GF-D8 (cell line): Measurements from ENCODE around the gene RNF34.
A peak's percentile ranks its signal among the peaks of the same experiment; 100 is the strongest.

Experiments
- DNase-seq: peaks from one replicate; lab custom pipeline; 2025; lab: John Stamatoyannopoulos, UW

RNF34 gene

DNA sequence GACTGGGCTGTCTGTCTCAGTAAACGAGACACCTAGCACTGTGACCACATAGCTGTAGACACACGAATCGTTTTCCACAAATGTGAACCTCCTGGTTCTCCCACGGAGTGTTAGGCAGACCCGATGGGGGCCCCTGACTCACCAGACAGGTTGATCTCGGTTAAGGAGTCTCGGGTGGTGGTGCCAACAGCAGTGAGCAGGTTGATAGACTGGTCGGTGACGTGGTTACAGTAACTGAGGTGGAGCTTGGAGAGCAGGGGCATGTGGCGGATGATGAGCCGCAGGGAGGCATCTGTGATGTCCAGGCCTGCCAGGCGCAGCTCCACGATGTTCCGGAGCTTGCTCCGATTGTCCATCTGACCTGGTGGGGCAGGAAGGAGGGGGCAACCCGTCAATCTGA lies 39.8 kb downstream of the RNF34 start:
- no peak for DNase-seq

DNA sequence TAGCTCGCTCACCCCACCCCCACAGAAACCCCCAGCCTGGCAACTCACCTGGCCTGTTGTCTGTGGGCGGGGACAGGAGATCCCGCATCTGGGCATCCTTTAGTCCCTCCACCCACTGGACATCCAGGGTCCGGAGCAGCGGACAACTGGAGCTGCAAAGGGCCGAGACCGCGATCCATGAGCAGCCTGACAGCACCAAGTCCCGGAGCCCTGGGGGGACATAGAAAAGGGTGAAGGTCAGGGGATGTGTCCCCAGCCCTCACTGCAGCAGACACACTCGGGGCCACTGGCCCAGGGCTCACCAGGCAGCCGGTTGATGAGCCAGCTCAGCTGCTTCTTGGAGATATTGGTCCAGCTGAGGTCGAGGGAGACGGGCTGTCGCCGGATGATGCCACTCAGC lies 40.9 kb downstream of the RNF34 start:
- no peak for DNase-seq

DNA sequence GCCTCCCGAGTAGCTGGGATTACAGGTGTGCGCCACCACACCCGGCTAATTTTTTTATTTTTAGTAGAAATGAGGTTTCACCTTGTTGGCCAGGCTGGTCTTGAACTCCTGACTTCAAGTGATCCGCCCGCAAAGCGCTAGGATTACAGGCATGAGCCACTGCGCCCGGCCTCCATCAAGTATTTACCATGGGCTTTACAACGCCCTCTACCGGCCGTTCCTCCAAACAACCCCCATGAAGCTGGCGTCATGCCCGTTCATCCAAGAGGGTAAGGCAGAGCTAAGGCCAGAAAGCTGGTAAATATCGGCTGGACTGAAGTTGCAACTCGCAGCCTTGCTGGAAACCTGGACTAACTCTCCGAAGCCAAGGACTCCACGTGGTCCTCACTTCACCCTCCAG lies 41.6 kb downstream of the RNF34 start:
- no peak for DNase-seq

DNA sequence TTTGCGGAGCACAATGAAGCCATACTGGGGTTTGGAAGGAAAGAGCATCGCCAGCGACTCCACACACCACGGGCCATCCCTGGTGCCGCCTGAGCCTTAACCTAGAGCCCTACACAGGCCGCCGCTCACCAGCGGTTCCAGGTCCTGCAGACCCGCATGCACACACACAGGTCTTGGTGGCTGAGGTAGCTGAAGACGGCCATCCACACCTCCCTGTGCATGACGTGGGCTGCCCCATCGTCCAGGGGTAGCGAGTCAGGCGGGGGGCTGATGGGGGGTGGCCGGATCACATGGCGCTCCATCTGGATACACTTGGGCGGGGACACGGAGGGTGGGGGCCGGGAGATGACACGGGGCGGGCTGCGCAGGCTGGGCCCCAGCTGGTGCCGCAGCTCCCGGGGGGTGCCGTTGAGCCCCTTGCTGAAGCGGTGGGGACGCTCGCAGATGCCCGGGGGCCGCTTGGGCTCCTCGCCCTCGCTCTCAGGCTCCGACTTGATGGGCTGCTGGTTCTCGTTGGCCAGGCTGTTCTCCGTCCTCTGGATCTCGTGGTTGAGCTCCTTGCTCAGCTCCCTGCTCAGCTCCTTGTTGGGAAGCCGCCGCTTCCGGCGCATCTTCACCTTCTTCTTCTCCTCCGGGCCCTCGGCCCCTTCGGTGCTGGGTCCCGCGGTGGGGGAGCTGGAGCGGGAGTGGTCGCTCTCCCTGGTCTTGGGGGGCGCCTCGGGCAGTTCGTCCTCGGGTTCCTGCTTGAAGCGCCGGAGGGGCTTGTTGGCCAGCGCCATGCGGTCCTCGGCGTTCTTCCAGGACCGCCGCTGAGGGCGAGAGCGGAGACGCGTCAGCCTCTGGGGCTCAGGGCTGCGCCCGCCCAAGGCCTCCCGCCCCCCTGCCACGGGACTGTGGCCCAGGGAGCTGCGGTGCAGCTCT lies 42.4 kb downstream of the RNF34 start:
- DNase-seq: no peak

DNA sequence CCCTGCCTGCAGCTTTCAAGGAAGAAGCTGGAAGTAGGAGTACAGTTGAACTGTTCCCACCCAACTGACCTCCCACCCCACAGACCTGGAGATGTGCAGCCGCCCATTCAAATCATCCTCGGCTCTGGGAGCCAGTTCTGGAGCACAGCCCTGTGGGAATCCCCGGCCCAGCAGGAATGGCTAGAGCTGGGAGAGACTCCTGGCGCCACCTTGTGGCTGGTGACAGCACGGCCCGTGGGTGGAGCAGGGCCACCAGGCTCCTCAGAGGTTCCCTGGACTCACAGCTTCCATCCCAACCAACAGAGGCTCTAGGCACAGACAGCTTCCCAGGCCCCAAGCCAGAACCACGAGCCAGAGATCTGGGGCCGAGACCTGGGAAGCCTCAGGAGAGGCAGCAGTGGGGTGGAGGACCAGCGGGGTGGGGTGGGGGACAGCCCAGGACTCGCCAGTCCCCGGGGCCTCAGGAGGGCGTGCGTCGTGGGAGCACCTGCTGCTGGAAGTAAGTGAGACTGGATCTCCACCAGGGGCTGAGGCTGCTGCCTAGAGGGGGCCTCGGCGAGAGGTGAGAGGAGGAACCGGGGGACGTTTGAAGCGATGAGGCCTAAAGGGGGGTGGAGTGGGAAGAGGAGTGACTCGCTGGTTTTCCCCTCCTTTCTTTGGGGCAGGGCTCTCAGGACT lies 43.4 kb downstream of the RNF34 start:
- no peak for DNase-seq

DNA sequence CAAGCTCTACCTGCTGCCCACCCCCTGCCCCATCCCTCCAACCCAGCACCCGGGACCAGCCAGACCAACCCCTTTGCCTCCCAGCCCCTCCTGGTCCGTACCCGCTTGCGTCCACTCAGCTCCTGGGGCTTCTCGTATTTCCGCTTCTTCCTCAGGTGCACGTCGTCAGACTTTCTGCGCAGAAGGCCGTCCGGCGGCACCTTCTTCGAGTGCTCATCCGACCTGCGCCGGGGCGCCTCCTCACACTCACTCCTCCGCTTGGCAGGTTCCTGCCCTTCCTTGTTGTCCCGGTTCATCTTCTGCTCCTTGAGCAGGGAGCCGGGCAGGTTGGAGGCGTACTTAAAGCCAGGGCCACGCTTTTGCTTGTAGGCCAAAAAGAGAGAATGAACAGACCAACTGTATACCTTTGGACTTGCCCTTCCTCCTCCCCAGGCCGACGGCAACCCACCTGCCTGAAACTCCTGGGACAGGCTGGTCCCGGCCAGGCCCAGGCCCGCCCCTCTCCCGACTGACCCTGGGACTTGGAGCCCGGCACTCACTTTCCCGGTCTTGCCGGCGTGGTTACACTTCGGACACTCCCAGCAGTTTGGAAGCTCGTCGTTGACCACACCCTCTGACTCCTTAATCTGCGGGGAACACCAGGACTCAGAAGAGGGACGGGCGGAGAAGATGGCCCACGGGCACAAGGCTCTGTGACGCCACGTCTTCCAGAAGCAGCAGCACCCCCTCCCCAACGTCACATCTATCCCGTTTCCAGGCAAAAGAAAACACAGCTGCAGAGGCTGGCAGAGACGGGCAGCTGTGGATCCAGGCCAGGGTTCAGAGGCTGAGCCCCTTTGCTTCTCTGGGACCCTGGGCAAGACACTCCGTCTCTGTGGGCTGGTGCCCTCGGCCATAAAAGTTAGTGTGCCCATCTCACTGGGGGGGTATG lies 44.3 kb downstream of the RNF34 start:
- DNase-seq: no peak

DNA sequence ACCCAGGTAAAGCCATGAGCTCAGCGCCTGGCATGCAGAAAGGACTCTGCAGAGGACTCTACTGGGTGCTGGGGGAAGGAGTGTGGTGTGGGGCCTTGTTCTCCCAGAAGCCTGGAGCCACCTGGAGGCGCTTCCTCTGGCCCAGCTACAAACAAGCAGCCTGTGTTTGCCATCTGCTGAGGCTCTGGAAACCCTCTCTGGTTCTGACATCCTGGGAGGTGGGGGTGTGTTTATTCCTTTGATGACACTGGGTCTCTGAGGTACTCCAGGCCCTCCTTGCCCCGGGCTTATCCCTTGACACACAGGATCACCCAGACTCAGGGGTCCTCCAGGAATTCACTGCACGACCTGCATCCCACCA lies 44.9 kb downstream of the RNF34 start:
- no peak for DNase-seq

DNA sequence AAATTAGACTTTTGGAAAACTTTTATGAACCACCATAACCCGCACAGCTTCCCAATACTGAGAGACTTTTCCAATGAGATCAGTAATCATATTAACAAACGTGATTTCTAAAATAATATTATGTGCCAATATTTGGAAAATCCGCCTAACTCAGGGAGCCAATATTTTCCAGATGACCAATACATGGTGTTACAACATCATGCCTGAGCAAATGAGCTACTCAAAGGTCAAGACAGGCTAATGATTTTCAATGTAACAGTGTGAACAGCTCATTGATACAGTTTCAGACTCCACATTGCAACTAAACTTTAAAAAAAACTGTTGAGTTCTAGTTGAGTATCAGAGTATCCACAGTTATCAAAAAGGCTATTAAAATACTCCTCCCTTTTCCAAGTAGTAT lies 46.8 kb downstream of the RNF34 start:
- DNase-seq: no peak

DNA sequence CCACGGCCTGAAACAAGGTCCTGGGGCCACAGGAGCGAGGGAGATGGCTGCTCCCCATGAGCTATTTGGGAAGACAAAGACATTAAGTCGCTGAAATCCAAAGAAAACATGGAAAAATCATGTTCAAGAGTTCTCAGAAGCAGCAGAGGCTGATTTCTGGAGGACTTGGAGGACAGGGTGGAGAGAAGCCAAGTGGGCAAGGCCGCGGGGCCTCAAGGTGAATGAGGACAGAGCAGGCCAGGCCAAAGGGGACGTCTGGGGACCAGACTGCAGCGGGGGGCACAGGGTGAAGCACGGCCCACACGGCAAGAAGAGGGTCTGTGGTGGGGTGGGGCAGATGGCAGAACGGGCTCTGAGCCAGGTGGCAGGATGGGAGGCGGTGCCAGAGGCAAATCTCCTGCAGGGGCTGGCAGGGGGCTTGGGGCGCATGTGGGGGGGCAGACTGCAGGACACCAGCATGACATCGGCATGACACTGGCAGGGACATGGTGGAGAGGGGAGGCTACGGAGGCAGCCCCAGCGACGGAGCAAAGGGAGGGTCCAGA lies 48.9 kb downstream of the RNF34 start:
- no peak for DNase-seq

DNA sequence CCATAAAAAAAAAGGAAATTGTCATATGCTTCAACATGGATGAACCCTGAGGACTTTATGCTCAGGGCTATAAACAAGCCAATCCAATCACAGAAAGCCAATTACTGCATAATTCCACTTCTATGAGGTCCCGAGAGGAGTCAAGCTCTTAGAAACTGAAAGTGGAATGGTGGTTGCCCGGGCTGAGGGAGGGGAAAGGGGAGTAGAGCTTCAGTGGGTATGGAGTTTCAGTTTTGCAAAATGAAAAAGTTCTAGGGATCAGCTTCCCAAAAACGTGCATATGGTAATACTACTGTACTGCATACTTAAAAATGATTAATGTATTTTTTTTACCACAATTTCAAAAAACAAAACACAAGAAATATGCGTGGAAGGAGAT lies 52.0 kb downstream of the RNF34 start:
- no peak for DNase-seq

DNA sequence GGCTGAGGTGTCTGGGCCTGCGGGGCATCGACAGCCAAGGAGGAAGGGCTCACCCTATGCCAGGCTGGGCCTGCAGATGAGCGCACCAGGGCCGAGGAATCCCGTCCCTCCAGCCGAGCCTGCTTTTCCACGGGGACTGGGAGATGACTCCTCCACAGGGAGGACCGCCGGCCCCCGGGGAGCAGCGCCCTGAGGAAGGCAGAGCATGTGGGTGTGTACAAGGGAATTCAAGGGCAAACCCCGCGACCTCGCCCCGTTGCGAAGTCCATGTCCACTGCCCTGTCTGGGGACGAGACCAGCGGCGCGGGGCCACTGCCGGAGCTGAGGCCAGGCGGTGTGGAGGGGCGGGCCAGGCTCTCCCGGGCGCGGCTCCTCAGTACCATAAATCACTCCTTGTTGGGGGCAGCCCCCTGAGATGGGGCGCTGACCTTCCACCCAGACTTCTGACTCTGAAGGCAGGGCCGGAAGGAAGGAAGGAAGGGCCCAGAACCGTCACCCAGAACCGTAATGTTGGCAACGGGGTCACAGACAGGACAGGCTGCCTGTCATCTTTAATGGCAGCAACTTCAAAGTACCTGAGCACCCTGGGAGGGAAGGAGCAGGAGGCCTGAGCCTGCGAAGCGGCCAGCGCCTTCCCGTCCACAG lies 52.5 kb downstream of the RNF34 start:
- no peak for DNase-seq

DNA sequence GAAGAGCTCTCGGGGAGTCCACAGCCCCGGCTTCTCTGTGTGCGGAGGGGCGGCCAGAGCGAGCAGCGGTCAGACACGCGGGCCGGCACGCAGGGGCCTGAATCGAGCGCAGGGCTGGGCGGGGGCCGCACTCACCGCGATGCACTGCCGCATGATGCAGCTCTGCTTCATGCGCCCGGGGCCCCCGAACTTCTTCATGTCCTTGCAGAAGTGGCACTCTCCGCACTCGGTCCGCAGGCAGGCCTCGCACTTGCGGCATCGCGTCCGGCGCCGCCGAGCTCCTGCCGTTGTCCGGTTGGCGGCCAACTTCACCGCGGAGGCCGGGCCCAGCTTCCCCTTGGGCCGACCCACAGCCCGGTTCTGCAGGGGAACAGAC lies 53.1 kb downstream of the RNF34 start:
- DNase-seq: no peak

DNA sequence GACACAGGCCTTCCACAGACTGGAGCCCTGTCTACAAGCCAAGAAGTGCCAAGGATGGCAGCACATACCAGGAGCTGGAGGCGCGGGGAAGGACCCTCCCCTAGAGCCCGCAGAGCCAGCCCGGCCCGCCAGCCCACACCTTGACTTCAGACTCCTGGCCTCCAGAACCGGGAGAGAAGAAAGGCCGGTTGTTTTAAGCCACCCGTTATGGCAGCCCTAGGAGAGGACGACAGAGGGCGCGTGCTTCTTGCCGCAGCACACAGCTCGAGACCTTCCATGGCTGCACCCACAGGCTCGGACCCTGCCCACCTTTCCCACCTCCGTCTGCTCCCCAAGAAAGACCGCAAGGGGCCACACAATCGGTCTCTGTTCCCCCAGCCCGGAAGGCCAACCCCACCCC lies 53.7 kb downstream of the RNF34 start:
- DNase-seq: no peak

DNA sequence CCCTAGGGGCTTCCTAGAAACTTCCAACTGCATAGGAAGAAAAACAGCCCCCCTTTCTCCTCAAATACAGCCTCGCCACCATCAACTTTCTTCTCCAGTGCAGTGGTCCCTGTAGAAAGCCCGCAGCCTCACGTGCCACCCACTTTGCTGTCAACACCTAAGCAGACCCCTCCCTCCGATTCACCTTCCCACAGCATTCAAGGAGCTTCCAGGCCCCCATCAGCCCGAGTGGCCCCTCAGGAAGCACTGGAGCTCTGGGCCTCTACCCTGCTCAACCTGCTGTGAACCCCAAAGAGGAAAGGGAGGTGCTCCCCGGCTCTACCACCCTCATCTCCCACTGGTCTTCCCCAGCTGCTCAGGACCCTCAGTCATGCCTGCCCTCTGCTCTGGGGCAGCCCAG lies 55.0 kb downstream of the RNF34 start:
- DNase-seq: no peak

DNA sequence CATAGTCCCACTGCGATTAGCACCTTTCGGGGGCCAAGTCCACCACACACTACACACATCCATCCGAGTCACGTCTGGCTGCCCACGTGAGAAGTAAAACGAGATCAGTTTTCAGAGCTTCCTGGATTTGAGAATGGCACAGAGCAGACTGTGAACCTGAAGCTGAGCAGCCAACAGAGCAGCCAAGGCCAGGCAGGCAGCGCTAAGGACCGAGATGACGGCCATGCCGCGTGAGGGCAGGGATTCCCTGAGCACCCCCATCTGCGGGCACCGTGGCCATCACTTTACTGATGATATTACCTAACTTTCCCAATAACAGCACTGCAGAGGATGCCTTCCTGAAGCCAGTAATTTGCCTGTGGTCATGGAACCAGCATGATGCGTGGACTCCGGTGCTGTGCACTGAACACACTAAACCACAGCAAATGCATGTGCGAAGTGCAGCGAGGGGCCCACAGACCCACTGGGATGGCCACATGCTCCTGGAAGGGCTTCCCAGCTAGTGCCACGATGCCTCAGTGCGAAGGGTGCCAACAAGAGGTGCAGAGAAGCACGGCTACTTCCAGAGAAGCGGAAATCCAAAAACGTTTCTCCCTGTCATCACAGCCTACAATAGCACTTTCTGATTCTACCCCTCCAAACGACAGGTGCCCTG lies 56.0 kb downstream of the RNF34 start:
- DNase-seq: no peak

DNA sequence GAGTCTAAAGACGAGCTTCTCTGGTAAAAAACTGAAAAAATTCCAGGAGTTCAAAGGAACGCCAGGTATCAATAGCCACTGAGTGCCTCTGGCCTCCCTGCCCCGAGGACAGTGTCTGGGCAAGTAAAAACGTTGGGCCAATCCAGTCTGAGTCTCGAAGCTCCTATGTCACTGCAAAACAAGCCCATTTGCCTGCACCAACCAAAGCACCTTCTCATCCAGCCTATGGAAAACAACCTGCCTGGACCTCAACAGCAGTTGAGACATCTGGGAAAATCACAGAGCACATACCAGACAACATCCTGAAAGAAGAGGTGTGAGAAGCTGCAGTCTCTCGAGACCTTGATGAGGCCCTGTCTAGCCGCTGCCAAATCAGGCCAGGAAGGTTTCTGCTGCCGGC lies 56.6 kb downstream of the RNF34 start:
- no peak for DNase-seq

DNA sequence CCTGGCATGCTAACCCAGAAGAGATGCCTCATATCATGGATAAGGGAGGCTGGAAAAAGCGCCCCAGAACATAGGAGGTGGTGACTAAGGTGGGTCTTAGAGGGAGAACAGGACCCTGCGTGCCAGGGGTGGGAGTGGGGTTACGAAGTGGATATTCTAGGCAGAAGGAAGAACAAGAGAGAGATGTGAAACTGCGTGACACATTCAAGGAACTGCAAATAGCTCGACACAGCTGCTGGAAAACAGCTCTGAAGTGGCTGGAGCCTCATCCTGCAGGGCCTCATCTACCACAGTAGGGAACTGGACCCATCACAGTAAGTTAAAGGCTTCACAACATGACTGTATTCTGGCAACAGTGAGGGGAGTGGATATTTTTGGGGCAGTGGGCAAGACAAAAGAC lies 61.1 kb downstream of the RNF34 start:
- DNase-seq: no peak

DNA sequence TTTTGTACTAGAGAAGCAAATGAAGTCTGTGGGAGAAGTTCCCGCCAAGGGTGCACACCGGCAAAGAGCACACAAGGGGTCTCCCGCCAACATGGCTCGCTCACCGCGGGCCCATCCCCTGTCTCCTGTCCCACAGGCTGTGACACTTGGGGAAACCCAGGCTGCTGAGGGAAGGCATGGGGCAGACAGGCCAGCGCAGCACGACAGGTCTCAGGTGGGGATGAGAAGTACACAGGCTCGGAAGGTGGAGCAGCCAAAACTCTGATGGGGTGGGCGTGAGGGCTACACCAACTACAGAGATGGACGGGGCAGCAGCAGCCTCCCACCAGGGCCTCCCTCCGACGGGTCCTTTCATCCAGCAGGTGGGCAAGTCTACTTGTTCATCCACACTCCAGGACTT lies 64.4 kb downstream of the RNF34 start:
- DNase-seq: no peak

DNA sequence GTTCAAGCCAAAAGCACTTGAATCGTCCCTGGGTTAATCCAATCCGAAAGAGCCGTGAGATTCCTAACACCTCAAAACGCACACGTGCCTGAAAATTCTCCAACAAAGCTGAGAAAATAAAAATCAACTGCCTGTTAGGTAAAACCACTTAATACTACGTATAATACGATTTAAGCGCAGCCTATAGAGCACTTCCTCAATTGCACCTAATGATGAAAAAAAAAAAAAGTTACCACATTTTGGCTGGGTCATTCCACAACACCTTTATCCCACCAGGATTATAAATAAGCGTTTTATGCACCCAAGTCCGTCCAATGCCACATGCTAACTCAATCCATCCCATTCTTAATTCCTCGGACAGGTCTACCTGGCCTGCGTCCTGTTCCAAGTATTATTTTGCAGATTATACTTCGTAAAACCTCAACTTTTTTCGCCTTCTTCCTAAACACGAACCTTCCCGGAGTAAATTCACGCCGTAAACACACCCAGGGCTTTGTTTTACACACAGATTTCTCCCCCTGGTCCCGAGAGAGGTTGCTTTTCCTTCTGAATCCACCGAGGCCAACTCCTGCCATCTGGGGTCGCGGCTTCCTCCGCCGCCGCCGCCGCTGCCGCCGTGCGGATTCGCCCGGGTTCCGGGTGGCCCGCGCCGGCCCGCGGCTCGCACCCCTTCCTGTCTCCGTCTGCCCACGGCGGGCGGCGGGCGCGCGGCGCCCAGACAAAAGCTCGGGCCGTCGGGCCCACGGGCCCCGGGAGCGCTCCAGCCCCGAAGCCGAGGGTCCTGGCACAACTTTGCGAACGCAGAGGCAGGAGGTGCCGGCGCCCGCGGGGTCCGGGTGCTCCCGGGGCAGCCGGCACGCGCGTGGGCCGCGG lies 66.2 kb downstream of the RNF34 start:
- peak; percentile 48 for DNase-seq
